Measurements from ENCODE around the gene CADPS. TPM values are rescaled to one million over a fixed set of nuclear protein-coding genes. Genes with fewer than 3 reads are reported as not detected.
A peak's percentile ranks its signal among the peaks of the same experiment; 100 is the strongest.

The CADPS gene
- polyA plus RNA-seq, 1 donor from 2014 or later: 118 TPM

DNA sequence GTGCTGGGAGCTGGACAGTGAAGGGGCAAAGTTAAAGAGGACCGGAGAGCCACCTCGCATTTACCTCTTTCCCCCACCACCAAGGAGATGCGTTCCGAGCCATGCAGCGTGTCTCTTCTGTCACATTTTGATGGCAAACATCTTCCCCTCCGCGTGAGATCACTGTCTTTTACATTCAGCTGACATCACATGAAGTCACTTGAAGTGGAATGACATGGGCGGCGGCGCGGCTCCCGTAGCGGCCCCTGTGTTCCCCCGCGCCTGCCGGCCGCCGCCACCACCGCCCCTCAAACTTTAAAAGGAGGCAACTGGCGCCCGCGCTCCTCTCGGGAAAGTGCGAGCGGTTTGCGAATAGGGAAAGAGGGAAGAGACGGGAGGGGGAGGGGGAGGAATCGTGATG, 502.0 kb downstream of the CADPS start, which contains the start of gene FEZF2:
Gene FEZF2, minus strand, starts transcription at position 336 of the 400 bp plus-strand sequence. CDS start 682 bp downstream, outside the sequence.
- Histone ChIP-seq H3K4me2 (ENCODE audit: low read length) (no peak within 1 kb of the TSS), H3K79me2 (replicated peaks; ENCODE audit: insufficient read depth, low read length) (no peaks in the 10 kb centered on the region), H3K9me3 (ENCODE audit: low read length) (peaks cover 13% of the 10 kb centered on the region), H3K9me2 (ENCODE audit: insufficient read depth, low read length) (no peaks in the 10 kb centered on the region), H3K36me3 (ENCODE audit: insufficient read depth, low read length) (no peaks in the 10 kb centered on the region), H3K4me3 (ENCODE audit: low read length) (peak within 1 kb of the TSS; percentile 51), H3K9ac (ENCODE audit: low read length) (no peak within 1 kb of the TSS), H3F3A (ENCODE audit: insufficient read depth, low read length, poor library complexity, severe bottlenecking) (peaks cover 11% of the 10 kb centered on the region), H2AFZ (ENCODE audit: low read depth, low read length) (no peak within 1 kb of the TSS), H4K20me1 (ENCODE audit: insufficient read depth) (no peaks in the 10 kb centered on the region), H3K27ac (ENCODE audit: low read length) (no peak within 1 kb of the TSS), H3K27me3 (ENCODE audit: insufficient read depth, low read depth, low read length) (peaks cover 100% of the 10 kb centered on the region)
- peak; percentile 28 for TF ChIP-seq EZH2 (IDR thresholded peaks at IDR 0.05; ENCODE audit: borderline replicate concordance, insufficient read depth, low read length, poor library complexity, severe bottlenecking)
- TF ChIP-seq SMC3 (conservative IDR thresholded peaks at IDR 0.05; ENCODE audit: poor library complexity): no peak

GRCh38 chr3:62372621-62373041, 502.6 kb downstream of the CADPS start:
- TF ChIP-seq POLR2AphosphoS5 (IDR thresholded peaks at IDR 0.05) (no peak), EZH2 (IDR thresholded peaks at IDR 0.05; ENCODE audit: borderline replicate concordance, insufficient read depth, low read length, poor library complexity, severe bottlenecking) (peak; percentile 67)
- Histone ChIP-seq H3K79me2 (replicated peaks; ENCODE audit: insufficient read depth, low read length) (no peaks in the 10 kb centered on the region), H3K9me2 (ENCODE audit: insufficient read depth, low read length) (no peaks in the 10 kb centered on the region), H3K4me3 (ENCODE audit: low read length) (peak overlapping the region; percentile 51), H3K27me3 (ENCODE audit: insufficient read depth, low read depth, low read length) (peaks cover 100% of the 10 kb centered on the region), H3K9ac (ENCODE audit: low read length) (no peak overlapping the region), H3K9me3 (ENCODE audit: low read length) (peaks cover 13% of the 10 kb centered on the region), H4K20me1 (ENCODE audit: insufficient read depth) (no peaks in the 10 kb centered on the region), H3K27ac (ENCODE audit: low read length) (no peak overlapping the region), H3K4me2 (ENCODE audit: low read length) (no peak overlapping the region), H3K36me3 (ENCODE audit: insufficient read depth, low read length) (no peaks in the 10 kb centered on the region), H2AFZ (ENCODE audit: low read depth, low read length) (no peak overlapping the region), H3F3A (ENCODE audit: insufficient read depth, low read length, poor library complexity, severe bottlenecking) (peaks cover 11% of the 10 kb centered on the region)

DNA sequence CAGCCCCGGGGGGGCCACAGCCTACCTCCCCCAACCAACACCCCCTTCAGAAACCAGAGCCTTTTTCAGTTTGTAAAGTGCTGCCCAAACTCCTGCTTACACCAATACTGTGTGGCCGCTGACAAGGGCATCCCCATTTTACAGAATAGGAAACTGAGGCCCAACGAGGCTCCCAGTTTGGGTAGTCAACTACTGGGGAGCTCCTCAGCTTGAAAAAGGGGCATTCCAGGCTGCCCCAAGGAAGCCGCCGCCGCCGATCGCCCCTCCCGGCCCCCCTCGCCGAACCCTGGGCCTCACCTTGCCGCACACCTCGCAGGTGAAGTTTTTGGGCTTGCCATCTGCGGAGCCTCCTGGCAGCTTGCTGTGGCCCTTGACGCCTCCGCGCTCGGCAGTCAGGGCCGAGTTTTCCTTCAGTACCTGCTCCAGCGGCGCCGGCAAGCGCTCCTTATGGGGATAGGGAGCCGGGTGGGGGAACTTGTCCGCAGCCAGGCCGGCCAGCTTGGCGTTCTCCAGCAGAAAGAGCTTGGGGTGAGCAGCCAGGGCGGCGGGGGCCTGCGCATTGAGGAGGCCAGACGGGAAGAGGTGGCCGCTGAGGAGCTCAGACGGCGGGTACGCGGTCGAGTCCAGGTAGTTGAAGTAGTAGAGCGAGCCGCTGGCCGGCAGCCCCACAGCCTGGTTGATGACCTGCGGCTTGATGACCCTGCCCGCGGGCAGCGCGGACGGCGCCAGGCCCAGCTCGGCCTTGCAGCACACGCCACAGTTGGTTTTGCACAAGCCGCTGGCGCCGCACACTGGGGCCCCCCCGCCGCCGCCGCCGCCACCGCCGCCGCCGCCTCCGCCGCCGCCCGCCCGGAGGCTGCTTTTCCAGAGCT, 503.3 kb downstream of the CADPS start:
- Histone ChIP-seq H3K4me2 (ENCODE audit: low read length) (no peak overlapping the region), H3K27ac (ENCODE audit: low read length) (no peak overlapping the region), H4K20me1 (ENCODE audit: insufficient read depth) (no peaks in the 10 kb centered on the region), H3K36me3 (ENCODE audit: insufficient read depth, low read length) (no peaks in the 10 kb centered on the region), H3K9ac (ENCODE audit: low read length) (no peak overlapping the region), H3K9me3 (ENCODE audit: low read length) (peaks cover 13% of the 10 kb centered on the region), H3K4me3 (ENCODE audit: low read length) (no peak overlapping the region), H3K9me2 (ENCODE audit: insufficient read depth, low read length) (no peaks in the 10 kb centered on the region), H3K27me3 (ENCODE audit: insufficient read depth, low read depth, low read length) (peaks cover 100% of the 10 kb centered on the region), H3K79me2 (replicated peaks; ENCODE audit: insufficient read depth, low read length) (no peaks in the 10 kb centered on the region), H2AFZ (ENCODE audit: low read depth, low read length) (no peak overlapping the region), H3F3A (ENCODE audit: insufficient read depth, low read length, poor library complexity, severe bottlenecking) (peaks cover 11% of the 10 kb centered on the region)
- TF ChIP-seq REST (IDR thresholded peaks at IDR 0.05; ENCODE audit: borderline replicate concordance) (no peak), POLR2AphosphoS5 (IDR thresholded peaks at IDR 0.05) (no peak), EP300 (conservative IDR thresholded peaks at IDR 0.05; ENCODE audit: poor library complexity, severe bottlenecking) (no peak), TAF1 (IDR thresholded peaks at IDR 0.05; ENCODE audit: low read depth) (no peak), RAD21 (conservative IDR thresholded peaks at IDR 0.05) (no peak), MXI1 (conservative IDR thresholded peaks at IDR 0.05; ENCODE audit: poor library complexity, severe bottlenecking) (no peak), SMC3 (conservative IDR thresholded peaks at IDR 0.05; ENCODE audit: poor library complexity) (no peak), EZH2 (IDR thresholded peaks at IDR 0.05; ENCODE audit: borderline replicate concordance, insufficient read depth, low read length, poor library complexity, severe bottlenecking) (no peak)
- TF ChIP-seq, protein P1, sequence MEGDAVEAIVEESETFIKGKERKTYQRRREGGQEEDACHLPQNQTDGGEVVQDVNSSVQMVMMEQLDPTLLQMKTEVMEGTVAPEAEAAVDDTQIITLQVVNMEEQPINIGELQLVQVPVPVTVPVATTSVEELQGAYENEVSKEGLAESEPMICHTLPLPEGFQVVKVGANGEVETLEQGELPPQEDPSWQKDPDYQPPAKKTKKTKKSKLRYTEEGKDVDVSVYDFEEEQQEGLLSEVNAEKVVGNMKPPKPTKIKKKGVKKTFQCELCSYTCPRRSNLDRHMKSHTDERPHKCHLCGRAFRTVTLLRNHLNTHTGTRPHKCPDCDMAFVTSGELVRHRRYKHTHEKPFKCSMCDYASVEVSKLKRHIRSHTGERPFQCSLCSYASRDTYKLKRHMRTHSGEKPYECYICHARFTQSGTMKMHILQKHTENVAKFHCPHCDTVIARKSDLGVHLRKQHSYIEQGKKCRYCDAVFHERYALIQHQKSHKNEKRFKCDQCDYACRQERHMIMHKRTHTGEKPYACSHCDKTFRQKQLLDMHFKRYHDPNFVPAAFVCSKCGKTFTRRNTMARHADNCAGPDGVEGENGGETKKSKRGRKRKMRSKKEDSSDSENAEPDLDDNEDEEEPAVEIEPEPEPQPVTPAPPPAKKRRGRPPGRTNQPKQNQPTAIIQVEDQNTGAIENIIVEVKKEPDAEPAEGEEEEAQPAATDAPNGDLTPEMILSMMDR (IDR thresholded peaks at IDR 0.05; ENCODE audit: poor library complexity, severe bottlenecking): no peak

Measured in neural cell (in vitro differentiated cells).